ENCODE measurements around the gene KIF1B.
"Not testable (repeated sequence)": the region's sequence is repeated elsewhere in the genome, so short reads cannot be mapped to it uniquely, and the experiment has no call there.

DNA sequence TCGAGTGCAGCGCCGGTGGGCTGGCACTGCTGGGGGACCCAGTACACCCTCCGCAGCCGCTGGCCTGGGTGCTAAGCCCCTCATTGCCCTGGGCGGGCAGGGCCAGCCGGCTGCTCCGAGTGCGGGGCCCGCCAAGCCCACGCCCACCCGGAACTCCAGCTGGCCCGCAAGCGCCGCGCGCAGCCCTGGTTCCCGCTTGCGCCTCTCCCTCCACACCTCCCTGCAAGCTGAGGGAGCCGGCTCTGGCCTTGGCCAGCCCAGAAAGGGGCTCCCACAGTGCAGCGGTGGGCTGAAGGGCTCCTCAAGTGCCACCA lies 216.1 kb downstream of the KIF1B start:
- TF ChIP-seq, protein P1, sequence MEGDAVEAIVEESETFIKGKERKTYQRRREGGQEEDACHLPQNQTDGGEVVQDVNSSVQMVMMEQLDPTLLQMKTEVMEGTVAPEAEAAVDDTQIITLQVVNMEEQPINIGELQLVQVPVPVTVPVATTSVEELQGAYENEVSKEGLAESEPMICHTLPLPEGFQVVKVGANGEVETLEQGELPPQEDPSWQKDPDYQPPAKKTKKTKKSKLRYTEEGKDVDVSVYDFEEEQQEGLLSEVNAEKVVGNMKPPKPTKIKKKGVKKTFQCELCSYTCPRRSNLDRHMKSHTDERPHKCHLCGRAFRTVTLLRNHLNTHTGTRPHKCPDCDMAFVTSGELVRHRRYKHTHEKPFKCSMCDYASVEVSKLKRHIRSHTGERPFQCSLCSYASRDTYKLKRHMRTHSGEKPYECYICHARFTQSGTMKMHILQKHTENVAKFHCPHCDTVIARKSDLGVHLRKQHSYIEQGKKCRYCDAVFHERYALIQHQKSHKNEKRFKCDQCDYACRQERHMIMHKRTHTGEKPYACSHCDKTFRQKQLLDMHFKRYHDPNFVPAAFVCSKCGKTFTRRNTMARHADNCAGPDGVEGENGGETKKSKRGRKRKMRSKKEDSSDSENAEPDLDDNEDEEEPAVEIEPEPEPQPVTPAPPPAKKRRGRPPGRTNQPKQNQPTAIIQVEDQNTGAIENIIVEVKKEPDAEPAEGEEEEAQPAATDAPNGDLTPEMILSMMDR (IDR thresholded peaks at IDR 0.05) = not testable (repeated sequence)
- TF ChIP-seq POLR2A, POLR2AphosphoS5, EP300 (IDR thresholded peaks at IDR 0.05): not testable (repeated sequence)
